Muscle layer of duodenum (tissue), 2 donors: ENCODE results near the gene NLRP13.
"Not testable (repeated sequence)": the region's sequence is repeated elsewhere in the genome, so short reads cannot be mapped to it uniquely, and the experiment has no call there.

Experiments
- H3K27ac ChIP-seq: one replicate; pipeline ENCODE4 v1.7.0; 2013; ENCODE audit warnings: mild to moderate bottlenecking, low read length
- H3K27me3 ChIP-seq: one replicate; pipeline ENCODE4 v1.7.0; 2013; ENCODE audit warnings: low read depth, mild to moderate bottlenecking, control low read depth, low read length
- H3K36me3 ChIP-seq, 2 donors: one replicate each; pipeline ENCODE4 v1.7.0; 2013; ENCODE audit warnings: low read length in 2 of 2, control low read depth in 1 of 2, mild to moderate bottlenecking in 1 of 2; ENCODE audit not compliant: insufficient read depth in 2 of 2, control insufficient read depth in 1 of 2
- H3K4me1 ChIP-seq, 2 donors: one replicate each; pipeline ENCODE4 v1.7.0; 2013; ENCODE audit warnings: low read length in 2 of 2, mild to moderate bottlenecking in 2 of 2, control low read depth in 1 of 2, moderate library complexity in 1 of 2; ENCODE audit not compliant: insufficient read depth in 2 of 2, control insufficient read depth in 1 of 2
- H3K4me3 ChIP-seq, 2 donors: one replicate each; pipeline ENCODE4 v1.7.0; 2013; ENCODE audit warnings: low read length in 2 of 2, low read depth in 1 of 2, mild to moderate bottlenecking in 1 of 2
- H3K9me3 ChIP-seq, 2 donors: one replicate each; pipeline ENCODE4 v1.7.0; 2013; ENCODE audit warnings: low read length in 2 of 2, control low read depth in 1 of 2, mild to moderate bottlenecking in 1 of 2; ENCODE audit not compliant: control insufficient read depth in 1 of 2
- donor health status: healthy.

NLRP13 gene, protein sequence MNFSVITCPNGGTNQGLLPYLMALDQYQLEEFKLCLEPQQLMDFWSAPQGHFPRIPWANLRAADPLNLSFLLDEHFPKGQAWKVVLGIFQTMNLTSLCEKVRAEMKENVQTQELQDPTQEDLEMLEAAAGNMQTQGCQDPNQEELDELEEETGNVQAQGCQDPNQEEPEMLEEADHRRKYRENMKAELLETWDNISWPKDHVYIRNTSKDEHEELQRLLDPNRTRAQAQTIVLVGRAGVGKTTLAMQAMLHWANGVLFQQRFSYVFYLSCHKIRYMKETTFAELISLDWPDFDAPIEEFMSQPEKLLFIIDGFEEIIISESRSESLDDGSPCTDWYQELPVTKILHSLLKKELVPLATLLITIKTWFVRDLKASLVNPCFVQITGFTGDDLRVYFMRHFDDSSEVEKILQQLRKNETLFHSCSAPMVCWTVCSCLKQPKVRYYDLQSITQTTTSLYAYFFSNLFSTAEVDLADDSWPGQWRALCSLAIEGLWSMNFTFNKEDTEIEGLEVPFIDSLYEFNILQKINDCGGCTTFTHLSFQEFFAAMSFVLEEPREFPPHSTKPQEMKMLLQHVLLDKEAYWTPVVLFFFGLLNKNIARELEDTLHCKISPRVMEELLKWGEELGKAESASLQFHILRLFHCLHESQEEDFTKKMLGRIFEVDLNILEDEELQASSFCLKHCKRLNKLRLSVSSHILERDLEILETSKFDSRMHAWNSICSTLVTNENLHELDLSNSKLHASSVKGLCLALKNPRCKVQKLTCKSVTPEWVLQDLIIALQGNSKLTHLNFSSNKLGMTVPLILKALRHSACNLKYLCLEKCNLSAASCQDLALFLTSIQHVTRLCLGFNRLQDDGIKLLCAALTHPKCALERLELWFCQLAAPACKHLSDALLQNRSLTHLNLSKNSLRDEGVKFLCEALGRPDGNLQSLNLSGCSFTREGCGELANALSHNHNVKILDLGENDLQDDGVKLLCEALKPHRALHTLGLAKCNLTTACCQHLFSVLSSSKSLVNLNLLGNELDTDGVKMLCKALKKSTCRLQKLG

DNA sequence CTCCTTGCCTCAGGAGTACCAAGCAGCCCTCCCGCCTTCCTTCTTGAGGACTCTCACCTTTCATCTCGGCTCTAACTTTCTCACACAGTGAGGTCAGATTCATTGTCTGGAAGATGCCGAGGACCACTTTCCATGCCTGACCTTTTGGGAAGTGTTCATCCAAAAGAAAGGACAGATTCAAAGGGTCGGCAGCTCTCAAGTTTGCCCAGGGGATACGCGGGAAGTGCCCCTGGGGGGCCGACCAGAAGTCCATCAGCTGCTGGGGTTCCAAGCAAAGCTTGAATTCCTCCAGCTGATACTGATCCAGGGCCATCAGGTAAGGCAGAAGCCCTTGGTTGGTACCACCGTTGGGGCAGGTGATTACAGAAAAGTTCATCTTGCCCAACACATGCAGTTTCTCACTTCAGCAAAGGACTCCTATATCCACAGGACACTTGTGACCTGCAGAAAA is at the start of gene NLRP13:
NLRP13 (minus strand) TSS at position 401 of the 451 bp plus-strand sequence; CDS start at position 376, 25 bp downstream.
- Histone ChIP-seq H3K27ac (no peak within 1 kb of the TSS), H3K4me3 (no peak within 1 kb of the TSS), H3K36me3 (no peaks in the 10 kb centered on the region), H3K4me1 (no peaks in the 10 kb centered on the region), H3K27me3 (no peaks in the 10 kb centered on the region), H3K9me3 (no peaks in the 10 kb centered on the region)

DNA sequence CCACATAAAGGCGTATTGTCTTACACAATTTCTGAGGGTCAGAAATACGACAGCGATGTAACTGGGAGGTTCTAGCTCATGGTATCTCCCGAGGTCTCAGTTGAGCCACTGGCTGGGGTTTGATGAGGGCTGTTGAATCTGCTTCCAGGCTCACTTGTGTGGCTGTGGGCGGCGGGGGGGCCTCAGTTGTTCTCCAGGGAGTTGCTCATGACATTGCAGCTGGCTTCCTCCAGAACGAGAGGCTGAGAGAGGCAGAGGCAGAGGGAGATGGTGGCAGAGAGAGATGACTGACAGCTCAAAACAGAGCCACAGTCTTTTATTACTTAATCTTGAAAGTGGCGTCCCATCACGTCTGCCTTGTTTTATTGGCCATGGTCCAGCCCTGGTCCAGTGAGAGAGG is 48.3 kb upstream of the NLRP13 start:
- Histone ChIP-seq H3K9me3 (peaks cover 9 to 10% of the 10 kb centered on the region in 2 donors), H3K4me1 (no peaks in the 10 kb centered on the region), H3K4me3 (no peak overlapping the region), H3K36me3 (no peaks in the 10 kb centered on the region), H3K27me3 (no peaks in the 10 kb centered on the region), H3K27ac (no peak overlapping the region)

DNA sequence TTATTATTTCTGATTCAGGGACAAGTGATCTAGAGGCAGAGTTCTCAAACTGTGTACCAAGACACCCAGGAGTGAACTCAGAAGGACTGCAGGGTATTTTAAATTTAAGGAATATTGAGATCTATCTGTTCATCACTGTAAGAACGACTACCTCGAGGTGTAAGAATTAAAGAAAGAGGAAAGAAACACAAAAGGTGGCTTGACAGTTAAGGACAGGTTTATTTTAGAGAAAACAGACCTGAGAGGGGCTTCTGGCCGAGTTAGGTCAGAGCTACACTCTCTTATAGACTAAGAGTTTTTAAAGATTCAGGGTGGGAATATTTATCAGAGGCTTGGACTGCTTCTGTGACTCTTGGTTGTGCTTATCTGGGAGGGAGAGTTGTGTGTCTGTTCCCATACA is 41.8 kb upstream of the NLRP13 start:
- Histone ChIP-seq H3K4me1 (no peaks in the 10 kb centered on the region), H3K36me3 (no peaks in the 10 kb centered on the region), H3K27me3 (no peaks in the 10 kb centered on the region), H3K27ac (no peak overlapping the region), H3K9me3 (peaks cover 3 to 4% of the 10 kb centered on the region in 2 donors), H3K4me3 (no peak overlapping the region)

DNA sequence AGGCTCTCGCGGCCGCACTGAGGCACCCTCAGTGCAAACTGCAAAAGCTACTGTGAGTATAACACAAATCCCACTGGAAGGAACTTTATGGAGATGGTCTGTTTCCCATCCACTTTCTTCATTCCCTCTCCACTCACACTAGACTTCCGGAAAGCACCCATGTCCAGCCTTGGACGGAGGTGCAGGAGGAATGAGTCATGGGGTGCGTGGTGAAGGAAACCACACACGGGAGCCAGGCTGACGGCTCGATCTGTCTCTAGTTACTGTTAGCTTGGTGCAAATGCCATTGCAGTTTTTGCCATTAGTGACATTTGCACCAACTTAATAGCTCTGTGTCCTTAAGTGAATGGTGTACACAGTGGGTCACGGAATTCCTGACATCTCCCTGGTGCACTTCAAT is 30.1 kb upstream of the NLRP13 start:
- Histone ChIP-seq H3K27ac (no peak overlapping the region), H3K4me1 (no peaks in the 10 kb centered on the region), H3K27me3 (no peaks in the 10 kb centered on the region), H3K9me3 (peaks cover 0 to under 1% of the 10 kb centered on the region in 2 donors), H3K36me3 (no peaks in the 10 kb centered on the region), H3K4me3 (no peak overlapping the region)

DNA sequence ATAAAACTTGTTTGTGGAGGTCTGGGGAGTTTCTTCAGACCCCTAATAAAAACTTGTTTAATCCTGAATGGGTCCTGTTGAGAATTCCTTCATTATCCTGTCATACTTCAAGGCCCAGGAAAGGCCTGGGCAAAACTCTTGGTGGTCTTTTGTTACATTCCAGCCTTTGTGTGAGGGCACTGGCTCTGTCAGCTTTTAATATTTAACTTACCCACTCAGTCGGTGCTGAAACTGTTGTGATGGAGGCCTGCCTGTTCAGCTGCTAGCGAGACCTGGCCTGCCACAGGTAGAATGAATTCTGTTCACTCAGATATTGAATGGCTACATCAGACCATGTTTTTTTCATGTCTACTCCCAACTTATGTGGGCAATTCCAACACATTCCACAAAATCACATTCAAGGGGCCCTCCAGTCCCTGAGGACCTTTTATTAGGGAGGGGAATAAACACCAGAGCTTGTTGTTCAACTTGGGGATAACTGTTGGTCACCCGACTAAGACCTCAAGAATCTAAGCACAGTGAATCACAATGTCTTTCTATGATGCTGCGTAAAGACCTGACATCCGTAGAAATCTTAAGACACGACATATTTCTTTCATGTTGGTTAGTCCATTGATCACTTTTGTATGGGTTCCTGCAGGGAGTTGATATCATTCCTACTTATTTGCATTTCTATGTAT is 28.0 kb upstream of the NLRP13 start:
- Histone ChIP-seq H3K9me3 (no peaks in the 10 kb centered on the region), H3K36me3 (no peaks in the 10 kb centered on the region), H3K4me1 (no peaks in the 10 kb centered on the region), H3K4me3 (no peak overlapping the region), H3K27me3 (no peaks in the 10 kb centered on the region), H3K27ac (no peak overlapping the region)

DNA sequence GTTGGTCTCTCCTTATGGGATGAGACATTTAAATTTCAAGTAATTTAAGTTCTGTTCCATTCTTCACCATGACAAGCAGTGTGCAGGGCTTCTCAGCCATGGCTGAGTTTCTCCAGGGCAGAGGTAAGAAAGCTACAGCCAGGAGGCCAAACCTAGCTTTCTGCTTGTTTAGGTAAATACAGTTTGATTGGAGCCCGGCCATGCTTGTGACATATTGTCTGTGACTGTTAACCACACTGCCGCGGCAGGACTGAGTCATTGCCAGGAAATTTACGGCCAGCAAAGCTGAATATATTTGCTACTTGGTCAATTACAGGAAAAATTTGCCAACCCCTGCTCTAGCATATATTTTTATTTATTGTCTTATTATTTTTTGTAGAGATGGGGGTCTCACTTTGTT is 26.2 kb upstream of the NLRP13 start:
- H3K4me3 ChIP-seq, result no peak overlapping the region
- no peaks in the 10 kb centered on the region for H3K27me3 ChIP-seq
- H3K9me3 ChIP-seq, result no peaks in the 10 kb centered on the region
- H3K36me3 ChIP-seq, result no peaks in the 10 kb centered on the region
- H3K27ac ChIP-seq, result no peak overlapping the region
- no peaks in the 10 kb centered on the region for H3K4me1 ChIP-seq

DNA sequence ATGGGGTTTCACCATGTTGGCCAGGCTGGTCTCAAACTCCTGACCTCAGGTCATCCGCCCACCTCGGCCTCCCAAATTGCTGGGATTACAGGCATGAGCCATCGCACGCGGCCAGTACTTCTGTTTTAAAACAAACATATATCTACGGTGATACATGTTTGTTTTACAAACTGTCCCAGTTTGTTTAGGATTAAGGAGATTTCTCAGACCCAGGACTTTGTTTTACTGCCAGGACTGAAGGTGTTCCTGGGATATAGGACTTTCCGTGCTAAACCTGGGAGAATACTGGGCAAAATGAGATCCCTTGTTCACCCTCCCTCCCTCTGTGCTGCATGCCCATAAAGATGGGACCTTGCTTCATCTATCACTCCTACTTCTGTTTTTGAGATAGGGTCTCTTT is 24.3 kb upstream of the NLRP13 start:
- Histone ChIP-seq H3K4me3 (no peak overlapping the region), H3K27ac (no peak overlapping the region), H3K9me3 (no peaks in the 10 kb centered on the region), H3K4me1 (no peaks in the 10 kb centered on the region), H3K27me3 (no peaks in the 10 kb centered on the region), H3K36me3 (no peaks in the 10 kb centered on the region)

DNA sequence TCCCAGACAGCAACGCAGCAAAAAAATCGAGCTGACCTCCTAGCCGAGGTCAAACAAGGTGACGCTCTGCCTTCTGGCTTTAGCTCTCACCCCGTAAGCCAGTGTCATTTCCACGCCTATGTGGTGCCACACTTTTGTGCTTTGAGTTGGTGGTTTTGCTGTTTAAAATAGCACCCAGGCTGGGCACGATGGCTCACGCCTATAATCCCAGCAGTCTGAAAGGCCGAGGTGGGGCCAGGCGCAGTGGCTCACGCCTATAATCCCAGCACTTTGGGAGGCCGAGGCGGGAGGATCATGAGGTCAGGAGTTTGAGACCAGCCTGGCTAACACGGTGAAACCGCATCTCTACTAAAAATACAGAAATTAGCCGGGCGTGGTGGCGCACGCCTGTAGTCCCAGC is 18.4 kb upstream of the NLRP13 start:
- H3K4me3 ChIP-seq, H3K27me3 ChIP-seq, H3K4me1 ChIP-seq, H3K9me3 ChIP-seq, H3K36me3 ChIP-seq, H3K27ac ChIP-seq: not testable (repeated sequence)

DNA sequence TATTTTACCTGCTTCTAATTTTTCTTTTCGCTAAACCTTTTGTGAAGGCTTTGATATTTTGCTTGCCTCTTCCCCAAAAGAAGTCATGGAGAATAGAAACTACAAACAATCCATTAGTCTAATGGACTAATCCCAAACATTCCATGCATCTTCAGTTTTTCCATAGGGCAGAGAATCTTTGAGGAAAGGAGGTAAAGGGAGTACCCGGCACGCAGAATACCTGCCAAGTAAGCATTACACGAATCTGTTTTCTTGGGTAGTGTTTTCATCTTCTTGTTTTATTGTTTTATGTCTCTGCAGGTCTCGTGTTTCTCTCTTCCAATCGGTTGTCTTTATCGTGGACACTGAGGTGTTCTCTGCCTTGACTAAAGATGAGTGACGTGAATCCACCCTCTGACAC is 15.4 kb upstream of the NLRP13 start, which contains the start of gene NLRP8:
NLRP8 (plus strand) TSS at position 301 of the 400 bp plus-strand sequence.
- Histone ChIP-seq H3K4me1 (no peaks in the 10 kb centered on the region), H3K9me3 (peaks cover 0 to 2% of the 10 kb centered on the region in 2 donors), H3K36me3 (no peaks in the 10 kb centered on the region), H3K27me3 (no peaks in the 10 kb centered on the region), H3K27ac (no peak within 1 kb of the TSS), H3K4me3 (no peak within 1 kb of the TSS)

DNA sequence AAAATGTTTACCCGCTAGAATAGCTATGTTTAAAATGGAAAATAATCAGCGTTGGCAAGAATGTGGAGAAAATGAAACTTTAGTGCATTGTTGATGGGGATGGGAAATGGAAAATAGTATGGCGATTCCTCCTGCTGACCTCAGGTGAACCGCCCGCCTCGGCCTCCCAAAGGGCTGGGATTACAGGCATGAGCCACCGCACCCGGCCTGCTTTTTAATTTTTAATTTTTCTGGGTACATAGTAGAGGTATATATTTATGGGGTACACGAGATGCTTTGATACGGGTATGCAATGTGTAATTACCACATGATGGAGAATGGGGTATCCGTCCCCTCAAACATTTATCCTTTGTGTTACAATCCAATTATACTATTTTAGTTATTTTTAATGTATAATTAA is 8.2 kb upstream of the NLRP13 start:
- Histone ChIP-seq H3K27me3 (no peaks in the 10 kb centered on the region), H3K36me3 (no peaks in the 10 kb centered on the region), H3K4me1 (no peaks in the 10 kb centered on the region), H3K4me3 (no peak overlapping the region), H3K27ac (no peak overlapping the region), H3K9me3 (peaks cover 0 to 3% of the 10 kb centered on the region in 2 donors)

DNA sequence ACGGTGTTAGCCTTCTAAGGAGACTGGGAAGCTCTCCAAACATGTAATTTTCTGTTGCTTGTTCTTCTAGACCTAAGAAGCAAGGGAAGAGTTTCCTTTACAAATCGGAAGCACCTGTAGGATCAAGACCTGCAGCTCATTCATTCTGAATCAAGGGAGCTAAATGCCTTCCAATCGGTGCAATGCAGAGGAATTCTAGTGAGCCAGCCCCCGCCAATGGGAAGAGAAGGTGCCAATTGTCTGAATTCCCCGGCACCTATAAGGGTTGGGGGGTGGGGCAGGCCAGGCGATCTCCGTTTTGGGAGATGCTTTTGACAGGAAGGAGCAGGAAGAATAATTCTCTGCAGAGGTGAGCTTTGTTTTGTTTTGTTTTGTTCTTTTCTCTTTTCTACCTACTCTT is 7.1 kb upstream of the NLRP13 start:
- H3K4me1 ChIP-seq, result no peaks in the 10 kb centered on the region
- no peaks in the 10 kb centered on the region for H3K36me3 ChIP-seq
- no peak overlapping the region for H3K4me3 ChIP-seq
- H3K27me3 ChIP-seq, result no peaks in the 10 kb centered on the region
- peaks cover 0 to 3% of the 10 kb centered on the region in 2 donors for H3K9me3 ChIP-seq
- no peak overlapping the region for H3K27ac ChIP-seq
